HL-60 (cell line): ENCODE data around the gene HS3ST5.
"Not testable (repeated sequence)": the region's sequence is repeated elsewhere in the genome, so short reads cannot be mapped to it uniquely, and the experiment has no call there.

ENCODE experiments used
- DNase-seq, 2 experiments: peaks; one replicate each; pipeline ENCODE4 v3.0.0-alpha.2; 2010 to 2020; ENCODE audit warnings: low read depth in 1 of 2, low spot score in 1 of 2
- H3K27ac ChIP-seq: fragments of 250-450 bp; sonication (Bioruptor Pico); replicated peaks from 2 replicates; pipeline ENCODE4 v1.5.1; 2020; ENCODE audit warnings: mild to moderate bottlenecking, moderate library complexity
- H3K27me3 ChIP-seq: fragments of 250-450 bp; sonication (Bioruptor Pico); 2 replicates; pipeline ENCODE4 v1.5.1; 2021; ENCODE audit warnings: mild to moderate bottlenecking, moderate library complexity; ENCODE audit not compliant: insufficient read depth, poor library complexity, severe bottlenecking
- H3K4me3 ChIP-seq: replicated peaks from 2 replicates; pipeline ENCODE4 v1.5.1; 2011; ENCODE audit warnings: mild to moderate bottlenecking, control low read depth, low read length; ENCODE audit not compliant: insufficient read depth
- CTCF ChIP-seq: IDR thresholded peaks from one replicate; pipeline ENCODE4 v1.5.1; 2011; ENCODE audit warnings: low read length, control low read depth, inconsistent platforms; ENCODE audit not compliant: insufficient read depth
- GABPA ChIP-seq: IDR thresholded peaks from 2 replicates; pipeline ENCODE4 v1.6.1; 2012; ENCODE audit warnings: low read depth
- POLR2AphosphoS5 ChIP-seq: IDR thresholded peaks from 2 replicates; pipeline ENCODE4 v1.6.1; 2012; ENCODE audit warnings: low read depth
- REST ChIP-seq: IDR thresholded peaks from 2 replicates; pipeline ENCODE4 v1.6.1; 2012; ENCODE audit warnings: low read depth; ENCODE audit not compliant: insufficient replicate concordance
- SPI1 ChIP-seq: IDR thresholded peaks from 2 replicates; pipeline ENCODE4 v1.6.1; 2012; ENCODE audit warnings: low read depth, mild to moderate bottlenecking, borderline replicate concordance

HS3ST5 gene

DNA sequence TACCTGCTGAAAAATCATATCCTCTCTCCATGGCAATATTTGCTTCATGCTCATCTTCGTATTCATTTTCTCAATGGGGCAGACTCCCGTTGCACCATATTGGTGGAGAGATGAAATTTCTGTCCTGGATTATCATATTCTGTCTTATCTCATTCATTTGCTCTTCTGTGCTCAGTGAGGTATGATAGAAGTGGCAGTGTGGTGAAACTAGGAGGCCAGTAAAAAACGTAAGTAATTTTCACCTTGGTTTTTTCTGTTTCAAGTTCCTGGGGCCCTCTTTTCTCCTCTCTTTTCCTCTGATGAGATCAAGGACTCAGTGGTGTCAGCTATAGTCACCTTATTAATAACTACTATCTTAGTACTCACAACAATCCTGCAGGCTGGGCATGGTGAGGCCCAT lies 189.4 kb downstream of the HS3ST5 start:
- TF ChIP-seq POLR2AphosphoS5 (no peak), SPI1 (no peak), CTCF (no peak), GABPA (no peak), REST (no peak)
- Histone ChIP-seq H3K27ac (no peak overlapping the region), H3K27me3 (no peaks in the 10 kb centered on the region), H3K4me3 (no peak overlapping the region)
- no peak for DNase-seq

GRCh38 chr6:114151064-114151690 lies 191.6 kb downstream of the HS3ST5 start:
- no peaks in the 10 kb centered on the region for H3K27me3 ChIP-seq
- no peak for DNase-seq
- no peak overlapping the region for H3K4me3 ChIP-seq
- H3K27ac ChIP-seq, result no peak overlapping the region
- TF ChIP-seq REST, result no peak
- no peak for TF ChIP-seq GABPA
- no peak for TF ChIP-seq CTCF

DNA sequence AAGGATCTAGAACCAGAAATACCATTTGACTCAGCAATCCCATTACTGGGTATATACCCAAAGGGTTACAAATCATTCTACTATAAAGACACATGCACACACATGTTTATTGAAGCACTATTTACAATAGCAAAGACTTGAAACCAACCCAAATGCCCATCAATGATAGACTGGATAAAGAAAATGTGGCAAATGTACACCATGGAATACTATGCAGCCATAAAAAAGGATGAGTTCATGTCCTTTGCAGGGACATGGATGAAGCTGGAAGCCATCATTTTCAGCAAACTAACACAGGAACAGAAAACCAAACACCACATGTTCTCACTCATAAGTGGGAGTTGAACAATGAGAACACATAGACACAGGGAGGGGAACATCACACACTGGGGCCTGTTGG lies 193.6 kb downstream of the HS3ST5 start:
- not testable (repeated sequence) for H3K27me3 ChIP-seq, H3K4me3 ChIP-seq, H3K27ac ChIP-seq, DNase-seq

DNA sequence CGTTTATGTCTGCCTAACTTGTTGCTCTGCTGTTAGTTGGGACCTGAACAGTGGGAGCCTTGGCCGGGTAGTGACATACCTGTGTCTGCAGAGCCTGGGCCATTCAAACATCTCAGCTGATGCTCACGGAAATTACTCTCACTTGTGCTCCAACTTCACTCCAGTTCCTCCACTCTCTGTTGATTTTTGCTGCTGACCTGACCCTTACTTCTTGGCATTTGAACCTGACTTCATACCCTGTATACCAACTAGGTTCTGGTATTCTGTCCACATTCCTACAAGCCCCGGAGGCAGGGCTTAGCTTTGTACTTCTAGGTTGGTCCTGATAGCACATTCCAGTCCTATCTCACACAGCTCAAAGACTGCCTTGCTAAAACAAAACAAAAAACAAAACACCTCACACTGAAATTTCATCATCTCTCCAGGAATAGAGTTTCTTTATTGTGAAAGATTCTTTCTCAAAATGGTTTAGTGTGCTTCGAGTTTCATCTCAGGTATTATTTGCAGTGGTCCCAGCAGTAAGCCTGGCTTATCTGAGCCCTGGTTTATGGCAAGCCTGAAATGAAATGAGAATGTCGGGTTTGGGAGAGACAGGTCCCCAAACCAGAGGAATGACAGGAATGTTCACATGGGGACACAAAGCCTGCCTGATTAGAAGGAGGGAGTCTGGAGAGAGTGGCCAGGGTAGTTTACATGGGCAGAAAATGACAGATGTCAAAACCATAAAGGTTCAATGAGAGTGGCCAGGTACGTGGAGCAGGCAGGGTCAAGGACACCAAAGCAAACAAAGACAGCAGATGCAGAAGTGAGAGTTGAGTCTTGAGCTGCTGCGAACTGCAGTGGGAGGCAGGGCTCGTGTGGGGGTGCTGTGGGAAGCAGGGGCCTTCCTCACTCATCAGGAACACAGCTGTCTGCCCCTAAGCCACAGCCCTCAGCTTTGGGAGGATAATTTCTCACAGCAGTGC lies 197.7 kb downstream of the HS3ST5 start:
- Histone ChIP-seq H3K4me3 (no peak overlapping the region), H3K27me3 (no peaks in the 10 kb centered on the region), H3K27ac (no peak overlapping the region)
- no peak for DNase-seq
- TF ChIP-seq SPI1 (no peak), POLR2AphosphoS5 (no peak), REST (no peak), GABPA (no peak), CTCF (no peak)
